ENCODE data around the gene MRPL43. TPM values are rescaled to one million over a fixed set of nuclear protein-coding genes. Genes with fewer than 3 reads are reported as not detected.
A peak's percentile ranks its signal among the peaks of the same experiment; 100 is the strongest.

Gene MRPL43
- total and polyA plus RNA-seq, 2 experiments from 2014 or later, result 60.1 to 112 TPM

DNA sequence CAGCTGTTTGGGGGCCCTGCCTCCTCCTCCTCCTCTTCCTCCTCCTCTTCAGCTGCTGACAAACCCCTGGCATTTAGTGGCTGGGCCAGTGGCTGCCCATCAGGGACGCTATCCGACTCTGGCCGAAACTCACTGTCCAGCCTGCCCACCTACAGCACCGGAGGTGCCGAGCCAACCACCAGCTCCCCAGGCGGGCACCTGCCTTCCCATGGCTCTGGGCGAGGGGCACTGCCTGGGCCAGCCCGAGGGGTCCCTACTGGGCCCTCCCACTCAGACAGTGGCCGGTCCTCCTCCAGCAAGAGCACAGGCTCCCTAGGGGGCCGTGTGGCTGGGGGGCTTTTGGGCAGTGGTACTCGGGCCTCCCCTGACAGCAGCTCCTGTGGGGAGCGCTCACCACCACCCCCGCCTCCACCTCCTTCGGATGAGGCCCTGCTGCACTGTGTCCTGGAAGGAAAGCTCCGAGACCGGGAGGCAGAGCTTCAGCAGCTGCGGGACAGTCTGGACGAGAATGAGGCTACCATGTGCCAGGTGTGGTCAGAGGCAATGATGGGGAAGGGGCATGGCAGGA lies 16.4 kb upstream of the MRPL43 start:
- peaks cover 10% of the 10 kb centered on the region for H4K20me1 ChIP-seq (ENCODE audit: insufficient read depth, poor library complexity, severe bottlenecking)
- peaks cover 53% of the 10 kb centered on the region for H3K79me2 ChIP-seq
- no peak for DNase-seq (ENCODE audit: low spot score)
- no peaks in the 10 kb centered on the region for H3K9me3 ChIP-seq (ENCODE audit: low read depth)
- H3K27me3 ChIP-seq, result no peaks in the 10 kb centered on the region
- no peaks in the 10 kb centered on the region for H3K9me2 ChIP-seq (replicated peaks; ENCODE audit: insufficient read depth)
- 96% methylated on average over 15 of the region's 18 CpGs for WGBS (ENCODE audit: low lambda C conversion rate, missing lambda C conversion rate)
- H3K36me3 ChIP-seq (replicated peaks; ENCODE audit: insufficient read depth, low read depth), result no peaks in the 10 kb centered on the region
- no peak overlapping the region for H3K4me2 ChIP-seq
- no peak for TF ChIP-seq EZH2phosphoT487 (IDR thresholded peaks at IDR 0.05; ENCODE audit: low read depth, severe bottlenecking, unreplicated experiment)
- TF ChIP-seq, protein P1, sequence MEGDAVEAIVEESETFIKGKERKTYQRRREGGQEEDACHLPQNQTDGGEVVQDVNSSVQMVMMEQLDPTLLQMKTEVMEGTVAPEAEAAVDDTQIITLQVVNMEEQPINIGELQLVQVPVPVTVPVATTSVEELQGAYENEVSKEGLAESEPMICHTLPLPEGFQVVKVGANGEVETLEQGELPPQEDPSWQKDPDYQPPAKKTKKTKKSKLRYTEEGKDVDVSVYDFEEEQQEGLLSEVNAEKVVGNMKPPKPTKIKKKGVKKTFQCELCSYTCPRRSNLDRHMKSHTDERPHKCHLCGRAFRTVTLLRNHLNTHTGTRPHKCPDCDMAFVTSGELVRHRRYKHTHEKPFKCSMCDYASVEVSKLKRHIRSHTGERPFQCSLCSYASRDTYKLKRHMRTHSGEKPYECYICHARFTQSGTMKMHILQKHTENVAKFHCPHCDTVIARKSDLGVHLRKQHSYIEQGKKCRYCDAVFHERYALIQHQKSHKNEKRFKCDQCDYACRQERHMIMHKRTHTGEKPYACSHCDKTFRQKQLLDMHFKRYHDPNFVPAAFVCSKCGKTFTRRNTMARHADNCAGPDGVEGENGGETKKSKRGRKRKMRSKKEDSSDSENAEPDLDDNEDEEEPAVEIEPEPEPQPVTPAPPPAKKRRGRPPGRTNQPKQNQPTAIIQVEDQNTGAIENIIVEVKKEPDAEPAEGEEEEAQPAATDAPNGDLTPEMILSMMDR (IDR thresholded peaks at IDR 0.05; ENCODE audit: poor library complexity), result no peak
- TF ChIP-seq EZH2 (IDR thresholded peaks at IDR 0.05; ENCODE audit: borderline replicate concordance), result no peak
- H2AFZ ChIP-seq, result no peak overlapping the region
- H3K4me3 ChIP-seq, result no peak overlapping the region
- H3K27ac ChIP-seq, result no peak overlapping the region
- H3K4me1 ChIP-seq (ENCODE audit: insufficient read depth), result peaks cover 16% of the 10 kb centered on the region

DNA sequence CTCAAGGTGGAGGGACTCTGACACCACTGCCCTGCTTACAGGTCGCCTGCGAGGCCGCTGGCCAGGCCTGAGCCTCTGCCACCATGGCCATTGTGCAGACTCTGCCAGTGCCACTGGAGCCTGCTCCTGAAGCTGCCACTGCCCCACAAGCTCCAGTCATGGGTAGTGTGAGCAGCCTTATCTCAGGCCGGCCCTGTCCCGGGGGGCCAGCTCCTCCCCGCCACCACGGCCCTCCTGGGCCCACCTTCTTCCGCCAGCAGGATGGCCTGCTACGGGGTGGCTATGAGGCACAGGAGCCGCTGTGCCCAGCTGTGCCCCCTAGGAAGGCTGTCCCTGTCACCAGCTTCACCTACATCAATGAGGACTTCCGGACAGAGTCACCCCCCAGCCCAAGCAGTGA lies 15.2 kb upstream of the MRPL43 start:
- Histone ChIP-seq H3K9me2 (replicated peaks; ENCODE audit: insufficient read depth) (no peaks in the 10 kb centered on the region), H3K27me3 (no peaks in the 10 kb centered on the region), H3K9me3 (ENCODE audit: low read depth) (no peaks in the 10 kb centered on the region), H3K36me3 (replicated peaks; ENCODE audit: insufficient read depth, low read depth) (no peaks in the 10 kb centered on the region), H4K20me1 (ENCODE audit: insufficient read depth, poor library complexity, severe bottlenecking) (peaks cover 10% of the 10 kb centered on the region), H3K79me2 (peaks cover 53% of the 10 kb centered on the region), H3K4me1 (ENCODE audit: insufficient read depth) (peaks cover 19% of the 10 kb centered on the region), H3K4me3 (no peak overlapping the region), H3K4me2 (peak overlapping the region; percentile 99), H2AFZ (no peak overlapping the region), H3K27ac (peak overlapping the region; percentile 99)
- WGBS (ENCODE audit: low lambda C conversion rate, missing lambda C conversion rate), result 95% methylated on average over 11 of the region's 11 CpGs
- TF ChIP-seq EZH2phosphoT487 (IDR thresholded peaks at IDR 0.05; ENCODE audit: low read depth, severe bottlenecking, unreplicated experiment) (no peak), EZH2 (IDR thresholded peaks at IDR 0.05; ENCODE audit: borderline replicate concordance) (no peak)
- TF ChIP-seq, protein P1 (IDR thresholded peaks at IDR 0.05; ENCODE audit: poor library complexity), result no peak
- no peak for DNase-seq (ENCODE audit: low spot score)

DNA sequence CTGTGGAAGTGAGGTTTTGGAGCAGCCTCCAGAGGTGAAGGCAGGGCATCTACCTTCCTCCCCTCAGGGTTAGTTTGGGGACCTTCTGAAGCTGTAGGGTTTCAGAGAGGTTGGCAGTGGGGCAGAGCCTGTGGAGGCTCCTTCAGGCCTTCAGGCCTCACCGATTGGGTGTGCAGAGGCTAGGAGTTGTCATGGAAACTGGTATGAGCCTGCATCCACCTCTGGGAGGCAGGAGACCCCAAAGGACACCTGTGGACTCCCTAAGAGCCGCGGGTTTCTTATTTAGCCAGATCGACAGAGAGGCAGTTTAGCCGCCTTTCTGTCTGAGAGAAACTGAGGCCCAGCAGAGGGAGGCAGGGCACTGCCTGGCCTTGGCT lies 14.3 kb upstream of the MRPL43 start:
- Histone ChIP-seq H3K27me3 (no peaks in the 10 kb centered on the region), H3K79me2 (peaks cover 53% of the 10 kb centered on the region), H3K9me3 (ENCODE audit: low read depth) (no peaks in the 10 kb centered on the region), H3K36me3 (replicated peaks; ENCODE audit: insufficient read depth, low read depth) (no peaks in the 10 kb centered on the region), H3K27ac (peak overlapping the region; percentile 99), H3K4me1 (ENCODE audit: insufficient read depth) (peaks cover 22% of the 10 kb centered on the region), H3K9me2 (replicated peaks; ENCODE audit: insufficient read depth) (no peaks in the 10 kb centered on the region), H4K20me1 (ENCODE audit: insufficient read depth, poor library complexity, severe bottlenecking) (peaks cover 10% of the 10 kb centered on the region), H3K4me3 (no peak overlapping the region), H2AFZ (no peak overlapping the region), H3K4me2 (peak overlapping the region; percentile 99)
- DNase-seq (ENCODE audit: low spot score), result no peak
- WGBS (ENCODE audit: low lambda C conversion rate, missing lambda C conversion rate), result 79% methylated on average over 5 of the region's 5 CpGs
- no peak for TF ChIP-seq EZH2 (IDR thresholded peaks at IDR 0.05; ENCODE audit: borderline replicate concordance)
- TF ChIP-seq, protein P1 (IDR thresholded peaks at IDR 0.05; ENCODE audit: poor library complexity), result no peak
- no peak for TF ChIP-seq EZH2phosphoT487 (IDR thresholded peaks at IDR 0.05; ENCODE audit: low read depth, severe bottlenecking, unreplicated experiment)

All from hepatocyte (in vitro differentiated cells).